HG02981 (cell line): Measurements from ENCODE around the gene MON1A.

ENCODE experiments used
- ATAC-seq: cut with Tn5 transposase; IDR thresholded peaks from one replicate; pipeline ENCODE4 v1.9.1; 2021; ENCODE audit warnings: mild to moderate bottlenecking, moderate library complexity; ENCODE audit not compliant: unreplicated experiment

MON1A gene

GRCh38 chr3:49895791-49896190, 33.8 kb downstream of the MON1A start:
- no peak for ATAC-seq

GRCh38 chr3:49889296-49889695, 40.3 kb downstream of the MON1A start:
- no peak for ATAC-seq

- no peak for ATAC-seq
Measured at GRCh38 chr3:49886922-49887265, 42.7 kb downstream of the MON1A start.

- no peak for ATAC-seq
Measured at GRCh38 chr3:49883998-49884397, 45.6 kb downstream of the MON1A start.

- no peak for ATAC-seq
Measured at GRCh38 chr3:49882166-49882565, 47.4 kb downstream of the MON1A start.

- no peak for ATAC-seq
Measured at GRCh38 chr3:49880581-49881315, 48.9 kb downstream of the MON1A start.

- no peak for ATAC-seq
Measured at GRCh38 chr3:49879721-49880120, 49.9 kb downstream of the MON1A start.

GRCh38 chr3:49878686-49879085, 50.9 kb downstream of the MON1A start:
- no peak for ATAC-seq

GRCh38 chr3:49877716-49878115, 51.9 kb downstream of the MON1A start:
- ATAC-seq = no peak

- no peak for ATAC-seq
Measured at GRCh38 chr3:49876567-49876966, 53.0 kb downstream of the MON1A start.

- ATAC-seq = no peak
Measured at GRCh38 chr3:49873623-49874022, 56.0 kb downstream of the MON1A start.

- ATAC-seq = no peak
Measured at GRCh38 chr3:49872801-49873281, 56.8 kb downstream of the MON1A start.

GRCh38 chr3:49871531-49872153, 58.0 kb downstream of the MON1A start:
- no peak for ATAC-seq

GRCh38 chr3:49869525-49870126, 60.0 kb downstream of the MON1A start, which contains the start of gene CAMKV:
CAMKV (minus strand) TSS chr3:49869906; CDS start chr3:49862388, 7,518 bp downstream.
- ATAC-seq = no peak

- ATAC-seq = no peak
Measured at GRCh38 chr3:49868862-49869466, 60.6 kb downstream of the MON1A start.

- ATAC-seq = no peak
Measured at GRCh38 chr3:49867871-49868321, 61.7 kb downstream of the MON1A start.

- ATAC-seq = no peak
Measured at GRCh38 chr3:49867400-49867799, 62.2 kb downstream of the MON1A start.

- ATAC-seq = no peak
Measured at GRCh38 chr3:49865198-49865784, 64.3 kb downstream of the MON1A start.

- ATAC-seq = no peak
Measured at GRCh38 chr3:49864505-49864904, 65.1 kb downstream of the MON1A start.

- ATAC-seq = no peak
Measured at GRCh38 chr3:49859576-49860305, 69.9 kb downstream of the MON1A start.
